HTR-8/SVneo (cell line): Measurements from ENCODE around the gene TLCD3B.
A peak's percentile ranks its signal among the peaks of the same experiment; 100 is the strongest.
"Not testable (repeated sequence)": the region's sequence is repeated elsewhere in the genome, so short reads cannot be mapped to it uniquely, and the experiment has no call there.

Source experiments
- DNase-seq: peaks from one replicate; pipeline ENCODE4 v3.0.0; 2011; ENCODE audit warnings: low spot score, mixed read lengths; ENCODE audit not compliant: insufficient read length
- FAIRE-seq: peaks from 2 replicates; lab custom pipeline; 2011; peaks lifted over from hg19 to GRCh38; lab: Jason Lieb, UNC

The TLCD3B gene

GRCh38 chr16:30028438-30029076, 2.5 kb downstream of the TLCD3B start:
- FAIRE-seq (no peak), DNase-seq (no peak)

- FAIRE-seq: no peak
These were observed 3.3 kb downstream of the TLCD3B start for GRCh38 chr16:30027588-30028437.

GRCh38 chr16:30026449-30026848, 4.6 kb downstream of the TLCD3B start:
- FAIRE-seq: no peak
- DNase-seq: no peak

More at GRCh38 chr16:30027588-30028437, 3.3 kb downstream of the TLCD3B start:
- no peak for DNase-seq

- DNase-seq (no peak), FAIRE-seq (no peak)
These were observed 5.5 kb downstream of the TLCD3B start for GRCh38 chr16:30025574-30025973.

GRCh38 chr16:30025156-30025555, 5.9 kb downstream of the TLCD3B start:
- DNase-seq (no peak), FAIRE-seq (no peak)

- no peak for FAIRE-seq
- DNase-seq: no peak
These were observed 6.6 kb downstream of the TLCD3B start for GRCh38 chr16:30024451-30024850.

- no peak for FAIRE-seq
These were observed 7.5 kb downstream of the TLCD3B start for GRCh38 chr16:30023586-30023985.

GRCh38 chr16:30022887-30023286, 8.2 kb downstream of the TLCD3B start, which contains the start of gene C16orf92:
C16orf92 (plus strand) TSS chr16:30023198; CDS start chr16:30023341, 143 bp downstream.
- FAIRE-seq: no peak
- no peak for DNase-seq

More at GRCh38 chr16:30023586-30023985, 7.5 kb downstream of the TLCD3B start:
- DNase-seq: no peak

GRCh38 chr16:30018731-30019158, 12.3 kb downstream of the TLCD3B start:
- FAIRE-seq (no peak), DNase-seq (no peak)

- not testable (repeated sequence) for FAIRE-seq, DNase-seq
These were observed 13.1 kb downstream of the TLCD3B start for GRCh38 chr16:30017937-30018336.

- FAIRE-seq (no peak), DNase-seq (no peak)
These were observed 13.8 kb downstream of the TLCD3B start for GRCh38 chr16:30017277-30017656.

GRCh38 chr16:30016555-30017276, 14.4 kb downstream of the TLCD3B start:
- DNase-seq (no peak), FAIRE-seq (no peak)

GRCh38 chr16:30015450-30015849, 15.6 kb downstream of the TLCD3B start:
- FAIRE-seq, DNase-seq: not testable (repeated sequence)

GRCh38 chr16:30012598-30012997, 18.5 kb downstream of the TLCD3B start:
- not testable (repeated sequence) for FAIRE-seq, DNase-seq

- no peak for DNase-seq
- no peak for FAIRE-seq
These were observed 19.2 kb downstream of the TLCD3B start for GRCh38 chr16:30011714-30012504.

- peak; percentile 59 for FAIRE-seq
- no peak for DNase-seq
These were observed 20.0 kb downstream of the TLCD3B start, which contains the start of gene DOC2A for GRCh38 chr16:30010844-30011713. DOC2A (minus strand) TSS chr16:30011027; CDS start chr16:30010222, 805 bp downstream.

- FAIRE-seq: no peak
- no peak for DNase-seq
These were observed 20.9 kb downstream of the TLCD3B start for GRCh38 chr16:30009990-30010843.
